ENCODE data around the gene ALDOC.
"Not testable (repeated sequence)": the region's sequence is repeated elsewhere in the genome, so short reads cannot be mapped to it uniquely, and the experiment has no call there.

The ALDOC gene

GRCh38 chr17:28576758-28577465 lies at the start of gene ALDOC:
ALDOC (minus strand) TSS chr17:28576895; CDS start chr17:28575532, 1,363 bp downstream.
- no peak for DNase-seq

GRCh38 chr17:28624148-28624547 lies 47.5 kb upstream of the ALDOC start:
- DNase-seq: no peak

GRCh38 chr17:28623696-28624095 lies 47.0 kb upstream of the ALDOC start:
- no peak for DNase-seq

- no peak for DNase-seq
Measured at GRCh38 chr17:28622186-28622585, 45.5 kb upstream of the ALDOC start.

GRCh38 chr17:28620010-28620409 lies 43.3 kb upstream of the ALDOC start:
- no peak for DNase-seq

- no peak for DNase-seq
Measured at GRCh38 chr17:28618464-28618863, 41.8 kb upstream of the ALDOC start.

- no peak for DNase-seq
Measured at GRCh38 chr17:28616281-28616680, 39.6 kb upstream of the ALDOC start.

- no peak for DNase-seq
Measured at GRCh38 chr17:28615260-28615940, 38.7 kb upstream of the ALDOC start.

GRCh38 chr17:28613931-28614381 lies 37.3 kb upstream of the ALDOC start, which contains the start of gene RSKR:
RSKR (minus strand) TSS chr17:28614185; CDS start chr17:28614161, 24 bp downstream.
- DNase-seq: no peak

GRCh38 chr17:28612936-28613872 lies 36.5 kb upstream of the ALDOC start:
- no peak for DNase-seq

- DNase-seq: no peak
Measured at GRCh38 chr17:28612531-28612930, 35.8 kb upstream of the ALDOC start.

- no peak for DNase-seq
Measured at GRCh38 chr17:28610376-28610775, 33.7 kb upstream of the ALDOC start.

- not testable (repeated sequence) for DNase-seq
Measured at GRCh38 chr17:28604031-28604430, 27.3 kb upstream of the ALDOC start.

GRCh38 chr17:28599311-28600184 lies 22.9 kb upstream of the ALDOC start:
- DNase-seq: peak; percentile 40

GRCh38 chr17:28598799-28599310 lies 22.2 kb upstream of the ALDOC start, which contains the start of gene SPAG5:
SPAG5 (minus strand) TSS chr17:28599025; CDS start chr17:28598946, 79 bp downstream.
- peak; percentile 87 for DNase-seq

GRCh38 chr17:28598389-28598788 lies 21.7 kb upstream of the ALDOC start:
- no peak for DNase-seq

- no peak for DNase-seq
Measured at GRCh38 chr17:28597606-28598383, 21.1 kb upstream of the ALDOC start.

- no peak for DNase-seq
Measured at GRCh38 chr17:28592260-28592659, 15.6 kb upstream of the ALDOC start.

- no peak for DNase-seq
Measured at GRCh38 chr17:28585851-28586250, 9.2 kb upstream of the ALDOC start.

- DNase-seq: no peak
Measured at GRCh38 chr17:28584434-28584833, 7.7 kb upstream of the ALDOC start.

GRCh38 chr17:28582513-28582912 lies 5.8 kb upstream of the ALDOC start:
- DNase-seq: no peak

Data from NCI-H2107 (cell line).